T-helper 1 cell treated with Interleukin-12 subunit alpha and Interleukin-12 subunit beta and Interleukin-4 antibody, amounts not matched to agents 30 μg/mL and 1 μg/mL, for 36 hours (primary cell): ENCODE measurements around the gene MCM7.

Source experiments
- H3K27ac Mint-ChIP-seq: one replicate; pipeline ENCODE4 v1.8.0; 2021; ENCODE audit warnings: mild to moderate bottlenecking, mixed read lengths
- H3K27me3 Mint-ChIP-seq: one replicate; pipeline ENCODE4 v1.8.0; 2021; ENCODE audit warnings: low read depth, mixed read lengths
- H3K36me3 Mint-ChIP-seq: one replicate; pipeline ENCODE4 v1.8.0; 2021; ENCODE audit warnings: low read depth, mixed read lengths
- H3K4me1 Mint-ChIP-seq: one replicate; pipeline ENCODE4 v1.8.0; 2021; ENCODE audit warnings: low read depth, mixed read lengths
- H3K4me3 Mint-ChIP-seq: one replicate; pipeline ENCODE4 v1.8.0; 2021; ENCODE audit warnings: mild to moderate bottlenecking, moderate library complexity, mixed read lengths
- H3K9me3 Mint-ChIP-seq: one replicate; pipeline ENCODE4 v1.8.0; 2021; ENCODE audit warnings: mixed read lengths

MCM7 gene

DNA sequence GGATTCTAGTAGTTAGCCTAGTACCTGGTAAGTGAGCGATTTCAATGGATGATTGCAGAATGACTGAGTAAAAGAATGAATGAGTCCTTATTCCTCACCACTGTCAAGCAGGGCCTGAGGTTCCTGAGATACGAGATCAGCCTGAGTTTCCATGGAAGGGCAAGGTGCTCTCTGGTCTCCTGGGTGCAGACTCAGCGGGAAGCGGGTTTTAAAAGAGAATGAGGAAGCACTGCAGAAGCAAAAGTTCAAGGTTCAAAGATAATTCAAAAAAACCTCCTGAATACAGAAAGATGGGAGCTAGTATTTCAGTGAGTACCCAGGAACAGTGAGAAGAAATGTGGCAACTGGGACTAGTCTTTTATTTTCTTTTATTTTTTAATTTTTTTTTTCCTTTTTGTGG lies 24.0 kb downstream of the MCM7 start:
- Mint-ChIP-seq H3K9me3 (peaks cover 13% of the 10 kb centered on the region), H3K27me3 (no peaks in the 10 kb centered on the region), H3K4me1 (peaks cover 14% of the 10 kb centered on the region), H3K27ac (no peak overlapping the region), H3K4me3 (no peak overlapping the region), H3K36me3 (peaks cover 53% of the 10 kb centered on the region)

DNA sequence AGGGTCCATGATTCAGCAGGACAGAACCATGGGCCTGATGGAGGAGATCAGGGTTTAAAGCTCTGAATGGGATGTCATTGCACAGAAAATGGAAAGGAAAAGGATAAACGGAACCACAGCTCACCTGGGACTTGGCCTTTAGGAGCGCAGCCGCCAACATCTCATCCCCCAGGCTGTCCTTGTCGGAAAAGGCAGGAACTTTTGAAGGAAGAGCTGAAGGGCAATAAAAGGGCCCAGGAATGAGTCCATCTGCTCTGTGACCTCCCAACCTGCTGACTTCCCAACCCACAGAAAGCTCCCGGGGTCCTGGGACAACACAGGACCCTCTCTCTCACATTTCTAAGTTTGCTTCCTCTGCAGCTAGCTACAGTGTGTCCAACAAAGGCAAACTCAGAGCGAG lies 25.8 kb downstream of the MCM7 start:
- Mint-ChIP-seq H3K4me3 (no peak overlapping the region), H3K9me3 (peaks cover 30% of the 10 kb centered on the region), H3K27ac (no peak overlapping the region), H3K27me3 (no peaks in the 10 kb centered on the region), H3K36me3 (peaks cover 68% of the 10 kb centered on the region), H3K4me1 (peaks cover 6% of the 10 kb centered on the region)

DNA sequence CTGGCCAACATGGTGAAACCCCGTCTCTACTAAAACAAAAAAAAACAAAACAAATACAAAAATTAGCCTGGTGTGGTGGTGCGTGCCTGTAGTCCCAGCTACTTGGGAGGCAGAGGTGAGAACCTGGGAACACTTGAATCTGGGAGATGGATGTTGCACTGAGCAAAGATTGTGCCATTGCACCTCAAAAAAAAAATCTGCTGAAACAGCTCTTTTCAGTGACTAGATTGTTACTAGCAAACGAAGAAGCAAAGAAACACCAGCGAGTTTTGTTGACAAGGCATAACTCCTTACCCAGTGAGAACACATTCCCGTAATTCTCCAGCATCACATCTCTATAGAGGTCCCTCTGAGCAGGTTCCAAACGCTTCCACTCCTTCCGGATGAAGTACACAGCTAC lies 26.4 kb downstream of the MCM7 start:
- Mint-ChIP-seq H3K27me3 (no peaks in the 10 kb centered on the region), H3K4me3 (no peak overlapping the region), H3K36me3 (peaks cover 71% of the 10 kb centered on the region), H3K4me1 (peaks cover 3% of the 10 kb centered on the region), H3K9me3 (peaks cover 30% of the 10 kb centered on the region), H3K27ac (no peak overlapping the region)

DNA sequence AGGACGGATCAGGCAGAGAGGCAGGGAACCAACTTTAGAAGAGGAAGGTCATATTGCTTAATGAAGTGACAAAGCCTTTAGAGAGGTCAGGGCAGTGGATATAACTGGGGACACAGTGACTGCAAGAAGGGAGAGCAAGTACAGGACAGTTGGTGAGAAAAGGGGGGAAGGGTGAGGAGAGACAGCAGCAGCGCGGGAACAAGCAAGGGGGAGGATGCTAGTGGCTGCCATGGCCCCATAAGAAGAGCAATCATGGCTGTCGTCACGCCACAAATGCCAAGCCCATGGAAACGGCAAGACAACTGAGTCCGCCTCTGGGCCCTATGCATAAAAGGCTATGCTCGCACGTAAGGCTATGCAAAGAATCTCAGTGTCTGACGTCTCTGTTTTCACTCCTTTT lies 28.7 kb downstream of the MCM7 start:
- no peak overlapping the region for H3K4me3 Mint-ChIP-seq
- H3K27ac Mint-ChIP-seq, result no peak overlapping the region
- H3K9me3 Mint-ChIP-seq, result peaks cover 30% of the 10 kb centered on the region
- H3K4me1 Mint-ChIP-seq, result no peaks in the 10 kb centered on the region
- no peaks in the 10 kb centered on the region for H3K27me3 Mint-ChIP-seq
- H3K36me3 Mint-ChIP-seq, result peaks cover 77% of the 10 kb centered on the region

DNA sequence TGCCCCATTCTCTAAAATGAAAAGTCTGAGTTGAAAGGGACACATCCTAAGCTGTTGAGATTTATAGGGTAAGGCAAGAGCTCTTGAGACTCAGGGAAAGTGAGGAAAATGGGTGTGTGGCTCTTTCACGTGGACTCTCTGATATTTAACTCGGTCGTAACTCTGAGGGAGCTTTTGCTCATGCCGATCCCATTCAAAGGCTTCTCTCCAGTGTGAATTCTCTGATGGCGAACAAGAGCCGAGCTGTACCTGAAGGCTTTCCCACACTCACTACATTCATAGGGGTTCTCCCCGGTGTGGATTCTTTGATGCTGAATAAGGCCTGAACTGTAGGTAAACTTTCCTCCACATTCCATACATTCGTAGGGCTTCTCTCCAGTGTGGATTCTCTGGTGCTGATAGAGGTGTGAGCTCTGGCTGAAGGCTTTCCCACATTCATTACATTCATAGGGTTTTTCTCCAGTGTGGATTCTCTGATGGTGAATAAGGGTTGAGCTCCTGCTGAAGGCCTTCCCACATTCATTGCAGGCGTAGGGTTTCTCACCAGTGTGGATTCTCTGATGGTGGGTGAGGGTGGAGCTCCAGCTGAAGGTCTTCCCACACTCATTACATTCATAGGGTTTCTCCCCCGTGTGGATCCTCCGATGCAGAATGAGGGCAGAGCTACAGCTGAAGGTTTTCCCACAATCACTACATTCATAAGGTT lies 30.0 kb downstream of the MCM7 start:
- Mint-ChIP-seq H3K36me3 (peaks cover 75% of the 10 kb centered on the region), H3K27me3 (no peaks in the 10 kb centered on the region), H3K27ac (no peak overlapping the region), H3K4me3 (no peak overlapping the region), H3K9me3 (peaks cover 30% of the 10 kb centered on the region), H3K4me1 (no peaks in the 10 kb centered on the region)

DNA sequence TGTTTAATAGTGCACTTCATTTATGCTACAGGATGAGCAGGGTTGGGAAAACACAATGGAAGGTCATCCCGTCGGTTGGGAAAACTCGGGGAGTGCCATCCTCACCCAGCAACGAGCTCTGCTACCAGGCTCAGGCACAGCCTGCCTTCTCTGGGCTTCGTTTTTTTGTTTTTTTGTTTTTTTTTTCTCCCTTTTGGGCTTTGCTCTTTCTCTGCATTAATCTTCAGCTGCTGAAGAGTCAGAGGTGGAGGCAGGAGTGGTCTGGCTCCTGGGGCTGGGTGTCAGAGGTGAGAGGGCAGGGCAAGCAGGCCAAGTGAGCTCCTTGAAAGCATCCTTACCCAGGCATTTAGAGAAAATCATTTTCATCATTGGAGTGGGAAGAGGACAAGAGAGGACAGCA lies 31.2 kb downstream of the MCM7 start:
- Mint-ChIP-seq H3K36me3 (peaks cover 65% of the 10 kb centered on the region), H3K9me3 (peaks cover 30% of the 10 kb centered on the region), H3K27ac (no peak overlapping the region), H3K4me3 (no peak overlapping the region), H3K4me1 (no peaks in the 10 kb centered on the region), H3K27me3 (no peaks in the 10 kb centered on the region)

DNA sequence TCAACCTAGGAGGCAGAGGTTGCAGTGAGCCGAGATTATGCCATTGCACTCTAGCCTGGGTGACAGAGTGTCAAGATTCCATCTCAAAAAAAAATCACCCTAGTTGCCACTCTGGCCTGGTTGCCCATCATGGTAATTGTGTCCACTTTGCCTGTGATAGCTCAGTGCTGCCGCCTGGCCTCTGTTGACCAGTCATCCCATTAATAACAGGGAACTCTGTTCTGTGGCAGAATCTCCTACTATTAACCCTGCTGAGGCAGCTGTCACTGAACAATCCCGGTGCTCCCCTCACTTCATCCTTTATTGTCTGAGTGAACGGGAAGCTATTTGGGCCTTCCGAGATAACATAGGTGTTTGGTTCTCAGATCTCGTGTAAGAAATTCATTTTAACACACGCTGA lies 34.2 kb downstream of the MCM7 start:
- Mint-ChIP-seq H3K27ac (no peak overlapping the region), H3K36me3 (peaks cover 54% of the 10 kb centered on the region), H3K4me3 (no peak overlapping the region), H3K4me1 (no peaks in the 10 kb centered on the region), H3K27me3 (no peaks in the 10 kb centered on the region), H3K9me3 (peaks cover 14% of the 10 kb centered on the region)

DNA sequence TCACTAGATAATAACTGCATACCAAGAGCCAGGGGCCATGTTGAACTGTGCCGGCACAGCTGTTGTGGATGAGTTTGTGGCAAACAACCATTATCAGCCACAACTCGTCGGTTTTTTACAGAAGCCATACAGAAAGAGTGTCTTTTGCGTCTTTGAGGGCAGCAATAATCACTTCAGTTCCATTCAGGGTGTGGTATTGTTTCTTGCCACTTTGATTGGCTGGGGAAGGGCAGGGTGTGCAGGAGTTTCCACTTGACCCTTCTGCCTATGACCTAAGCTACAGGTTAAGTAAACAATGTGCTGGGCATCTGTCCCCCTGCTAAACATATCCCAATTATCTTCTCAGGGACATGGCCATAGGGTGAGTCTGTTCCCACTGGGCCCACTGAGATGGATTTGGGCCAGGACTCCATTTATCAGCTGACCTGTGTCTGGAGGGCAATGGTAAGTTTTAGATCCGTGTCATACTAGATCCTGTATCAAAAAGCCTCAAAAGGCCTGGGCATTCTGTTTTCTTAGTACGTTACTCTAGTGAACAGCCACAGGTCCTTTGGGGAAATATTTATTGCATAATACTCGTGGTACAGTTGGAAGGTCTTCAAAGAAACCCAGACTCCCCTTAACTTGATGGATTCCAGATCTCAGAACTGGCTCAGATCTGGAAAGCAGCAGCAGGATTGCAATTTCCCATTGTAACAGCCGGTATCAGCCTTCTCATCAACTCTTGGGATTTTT lies 35.6 kb downstream of the MCM7 start:
- Mint-ChIP-seq H3K9me3 (peaks cover under 1% of the 10 kb centered on the region), H3K36me3 (peaks cover 48% of the 10 kb centered on the region), H3K4me3 (no peak overlapping the region), H3K4me1 (peaks cover 2% of the 10 kb centered on the region), H3K27me3 (no peaks in the 10 kb centered on the region), H3K27ac (no peak overlapping the region)

DNA sequence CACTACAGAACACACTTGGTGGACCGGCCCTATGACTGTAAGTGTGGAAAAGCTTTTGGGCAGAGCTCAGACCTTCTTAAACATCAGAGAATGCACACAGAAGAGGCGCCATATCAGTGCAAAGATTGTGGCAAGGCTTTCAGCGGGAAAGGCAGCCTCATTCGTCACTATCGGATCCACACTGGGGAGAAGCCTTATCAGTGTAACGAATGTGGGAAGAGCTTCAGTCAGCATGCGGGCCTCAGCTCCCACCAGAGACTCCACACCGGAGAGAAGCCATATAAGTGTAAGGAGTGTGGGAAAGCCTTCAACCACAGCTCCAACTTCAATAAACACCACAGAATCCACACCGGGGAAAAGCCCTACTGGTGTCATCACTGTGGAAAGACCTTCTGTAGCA lies 37.0 kb downstream of the MCM7 start:
- no peaks in the 10 kb centered on the region for H3K27me3 Mint-ChIP-seq
- peaks cover 39% of the 10 kb centered on the region for H3K36me3 Mint-ChIP-seq
- H3K27ac Mint-ChIP-seq, result no peak overlapping the region
- H3K9me3 Mint-ChIP-seq, result no peaks in the 10 kb centered on the region
- no peak overlapping the region for H3K4me3 Mint-ChIP-seq
- peaks cover 2% of the 10 kb centered on the region for H3K4me1 Mint-ChIP-seq

DNA sequence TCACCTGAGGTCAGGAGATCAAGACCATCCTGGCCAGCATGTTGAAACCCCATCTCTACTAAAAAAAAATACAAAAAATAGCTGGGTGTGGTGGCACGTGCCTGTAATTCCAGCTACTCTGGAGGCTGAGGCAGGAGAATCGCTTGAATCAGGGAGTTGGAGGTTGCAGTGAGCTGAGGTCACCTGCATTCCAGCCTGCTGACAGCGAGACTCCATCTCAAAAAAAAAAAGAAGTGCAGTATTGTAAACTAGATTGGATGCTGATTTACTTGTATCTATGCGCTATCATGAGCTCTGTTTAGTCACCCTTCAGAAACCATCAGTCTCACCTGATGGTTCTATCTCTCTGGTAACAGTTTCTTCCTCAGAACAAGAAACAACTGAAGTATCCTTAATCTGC lies 37.8 kb downstream of the MCM7 start:
- peaks cover 41% of the 10 kb centered on the region for H3K36me3 Mint-ChIP-seq
- no peak overlapping the region for H3K27ac Mint-ChIP-seq
- peaks cover 2% of the 10 kb centered on the region for H3K4me1 Mint-ChIP-seq
- H3K27me3 Mint-ChIP-seq, result no peaks in the 10 kb centered on the region
- no peak overlapping the region for H3K4me3 Mint-ChIP-seq
- no peaks in the 10 kb centered on the region for H3K9me3 Mint-ChIP-seq

DNA sequence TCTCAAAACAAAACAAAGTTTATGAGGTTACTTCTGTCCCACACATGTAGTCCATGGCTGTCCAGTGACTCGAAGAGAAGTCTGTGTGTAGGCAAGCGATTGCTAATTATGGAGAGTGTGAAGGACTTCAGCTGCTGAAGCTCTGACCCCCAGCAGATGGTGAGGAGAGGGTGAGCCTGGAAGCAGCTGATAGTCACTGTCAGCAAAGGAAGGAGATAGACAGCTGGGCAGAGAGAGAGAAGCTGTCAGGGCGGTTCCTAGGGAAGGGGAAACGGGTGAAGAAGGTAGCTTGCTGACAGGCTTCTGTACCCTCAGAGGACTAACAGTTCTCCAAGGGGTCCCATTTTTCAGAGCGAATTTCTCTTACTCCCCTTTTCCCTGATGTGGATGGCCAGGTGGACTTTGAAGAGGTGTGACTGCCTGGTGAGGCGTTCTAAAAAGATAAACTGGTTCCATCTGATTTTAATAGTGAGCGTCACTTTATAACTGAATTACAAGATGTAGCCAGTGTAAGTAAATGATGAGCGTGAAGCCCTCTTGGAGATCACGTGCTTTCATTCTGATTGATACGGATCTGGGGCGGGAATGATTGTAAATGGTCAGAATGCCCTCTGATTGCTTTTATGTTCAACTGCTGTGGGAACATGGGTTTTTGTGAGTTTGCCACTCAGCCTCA lies 39.5 kb downstream of the MCM7 start:
- H3K9me3 Mint-ChIP-seq, result no peaks in the 10 kb centered on the region
- peaks cover 34% of the 10 kb centered on the region for H3K36me3 Mint-ChIP-seq
- peaks cover 2% of the 10 kb centered on the region for H3K4me1 Mint-ChIP-seq
- no peak overlapping the region for H3K4me3 Mint-ChIP-seq
- no peak overlapping the region for H3K27ac Mint-ChIP-seq
- no peaks in the 10 kb centered on the region for H3K27me3 Mint-ChIP-seq

DNA sequence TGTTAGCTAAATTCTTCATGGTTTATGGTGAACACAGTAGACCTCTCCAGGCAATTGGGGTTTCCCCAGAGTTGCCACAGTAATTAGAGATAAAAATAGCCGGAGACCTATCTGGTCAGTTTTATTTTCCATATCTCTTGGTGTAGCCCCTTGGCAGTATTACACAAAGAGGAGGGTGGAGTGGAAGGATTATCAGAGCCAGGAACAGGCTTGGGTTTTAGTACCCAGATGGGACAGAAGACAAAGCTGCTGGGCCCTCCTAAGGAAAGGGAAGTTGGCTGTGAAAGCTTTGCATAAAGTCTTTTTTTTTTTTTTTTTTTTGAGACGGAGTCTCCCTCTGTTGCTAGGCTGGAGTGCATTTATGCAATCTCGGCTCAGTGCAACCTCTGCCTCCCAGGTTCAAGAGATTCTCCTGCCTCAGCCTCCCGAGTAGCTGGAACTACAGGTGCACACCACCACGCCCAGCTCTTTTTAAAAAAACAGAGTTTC lies 41.9 kb downstream of the MCM7 start:
- Mint-ChIP-seq H3K27me3 (no peaks in the 10 kb centered on the region), H3K36me3 (peaks cover 28% of the 10 kb centered on the region), H3K27ac (no peak overlapping the region), H3K4me1 (peaks cover 2% of the 10 kb centered on the region), H3K4me3 (no peak overlapping the region), H3K9me3 (no peaks in the 10 kb centered on the region)

DNA sequence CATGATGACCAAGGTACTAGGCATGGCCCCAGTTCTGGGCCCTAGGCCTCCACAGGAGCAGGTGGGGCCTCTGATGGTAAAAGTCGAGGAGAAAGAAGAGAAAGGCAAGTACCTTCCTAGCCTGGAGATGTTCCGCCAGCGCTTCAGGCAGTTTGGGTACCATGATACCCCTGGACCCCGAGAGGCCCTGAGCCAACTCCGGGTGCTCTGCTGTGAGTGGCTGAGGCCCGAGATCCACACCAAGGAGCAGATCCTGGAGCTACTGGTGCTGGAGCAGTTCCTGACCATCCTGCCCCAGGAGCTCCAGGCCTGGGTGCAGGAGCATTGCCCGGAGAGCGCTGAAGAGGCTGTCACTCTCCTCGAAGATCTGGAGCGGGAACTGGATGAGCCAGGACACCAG lies 44.2 kb downstream of the MCM7 start:
- Mint-ChIP-seq H3K9me3 (no peaks in the 10 kb centered on the region), H3K27me3 (no peaks in the 10 kb centered on the region), H3K27ac (no peak overlapping the region), H3K4me1 (peaks cover 4% of the 10 kb centered on the region), H3K36me3 (peaks cover 17% of the 10 kb centered on the region), H3K4me3 (no peak overlapping the region)

DNA sequence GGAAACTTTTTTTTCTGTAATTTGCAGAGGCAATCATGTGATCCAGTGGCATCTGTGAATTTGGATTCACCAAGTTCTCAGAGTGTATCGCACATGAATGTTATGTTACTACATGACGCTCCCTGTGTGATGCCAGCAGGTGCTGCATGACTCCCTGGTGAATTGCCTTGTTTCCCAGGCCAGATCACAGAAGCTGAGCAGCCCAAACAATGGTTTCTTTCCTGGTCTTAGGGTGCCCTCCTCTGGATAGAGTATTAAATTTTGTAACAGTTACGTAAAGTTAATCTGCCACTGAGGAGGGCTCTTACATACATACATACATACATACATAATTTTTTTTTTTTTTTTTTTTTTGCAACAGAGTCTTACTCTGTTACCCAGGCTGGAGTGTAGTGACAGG lies 48.0 kb downstream of the MCM7 start:
- H3K4me3 Mint-ChIP-seq, result no peak overlapping the region
- H3K4me1 Mint-ChIP-seq, result peaks cover 12% of the 10 kb centered on the region
- no peak overlapping the region for H3K27ac Mint-ChIP-seq
- H3K9me3 Mint-ChIP-seq, result no peaks in the 10 kb centered on the region
- no peaks in the 10 kb centered on the region for H3K27me3 Mint-ChIP-seq
- peaks cover 2% of the 10 kb centered on the region for H3K36me3 Mint-ChIP-seq

DNA sequence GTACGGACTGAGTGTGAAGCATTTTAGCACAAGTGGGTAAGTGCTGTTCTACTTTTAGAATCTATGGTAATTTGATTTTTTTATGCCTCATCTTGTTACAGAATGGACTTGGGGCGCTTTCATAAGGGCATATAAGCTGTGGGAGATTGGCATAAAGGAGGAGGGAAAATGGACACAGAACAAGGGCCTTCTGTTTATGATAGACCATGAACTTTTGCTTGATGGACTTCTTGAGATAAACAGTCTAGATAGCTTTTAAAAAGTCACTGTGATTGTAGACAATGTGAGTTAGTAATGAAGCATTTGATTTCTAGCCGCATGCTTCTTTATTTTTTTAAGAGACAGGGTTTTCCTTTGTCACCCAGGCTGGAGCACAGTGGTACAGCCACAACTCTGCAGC lies 49.6 kb downstream of the MCM7 start:
- Mint-ChIP-seq H3K27me3 (no peaks in the 10 kb centered on the region), H3K36me3 (no peaks in the 10 kb centered on the region), H3K27ac (peak overlapping the region; percentile 22), H3K4me3 (peak overlapping the region; percentile 52), H3K9me3 (no peaks in the 10 kb centered on the region), H3K4me1 (peaks cover 12% of the 10 kb centered on the region)
